ENCODE measurements around the gene STAB1.

GRCh38 chr3:52527039-52527731 is 32.0 kb downstream of the STAB1 start:
- TF ChIP-seq POLR2A (IDR thresholded peaks at IDR 0.05; ENCODE audit: low read length) (no peak), GATA1 (IDR thresholded peaks at IDR 0.05; ENCODE audit: low read depth, low read length) (no peak)

All from erythroblast (primary cell).